ENCODE measurements around the gene ROR2.

ROR2 gene

DNA sequence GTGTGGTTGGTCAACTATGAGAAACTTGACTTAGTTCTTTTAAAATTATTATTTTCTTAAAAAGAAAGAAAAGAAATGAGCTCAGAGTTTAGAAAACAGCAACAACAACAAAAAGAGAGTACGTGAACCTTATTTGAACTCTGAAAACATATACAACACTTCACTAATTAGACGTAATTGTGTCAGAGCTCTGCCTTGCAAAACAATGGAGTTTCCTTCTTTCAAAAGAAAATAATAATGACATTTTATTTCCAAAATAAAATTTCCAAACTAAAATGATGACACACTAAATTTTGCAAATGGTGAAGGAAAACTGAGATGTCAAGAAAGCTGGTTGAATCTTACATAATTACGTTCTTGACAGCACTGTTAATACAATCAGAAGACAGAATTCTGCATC, 15.4 kb downstream of the ROR2 start:
- TF ChIP-seq FOXP2 (optimal IDR thresholded peaks at IDR 0.05; ENCODE audit: borderline replicate concordance, extremely low read depth, extremely low read length, insufficient read depth) (no peak), TAF1 (IDR thresholded peaks at IDR 0.05; ENCODE audit: borderline replicate concordance, insufficient read depth, low read length) (no peak)
- TF ChIP-seq, protein P1, sequence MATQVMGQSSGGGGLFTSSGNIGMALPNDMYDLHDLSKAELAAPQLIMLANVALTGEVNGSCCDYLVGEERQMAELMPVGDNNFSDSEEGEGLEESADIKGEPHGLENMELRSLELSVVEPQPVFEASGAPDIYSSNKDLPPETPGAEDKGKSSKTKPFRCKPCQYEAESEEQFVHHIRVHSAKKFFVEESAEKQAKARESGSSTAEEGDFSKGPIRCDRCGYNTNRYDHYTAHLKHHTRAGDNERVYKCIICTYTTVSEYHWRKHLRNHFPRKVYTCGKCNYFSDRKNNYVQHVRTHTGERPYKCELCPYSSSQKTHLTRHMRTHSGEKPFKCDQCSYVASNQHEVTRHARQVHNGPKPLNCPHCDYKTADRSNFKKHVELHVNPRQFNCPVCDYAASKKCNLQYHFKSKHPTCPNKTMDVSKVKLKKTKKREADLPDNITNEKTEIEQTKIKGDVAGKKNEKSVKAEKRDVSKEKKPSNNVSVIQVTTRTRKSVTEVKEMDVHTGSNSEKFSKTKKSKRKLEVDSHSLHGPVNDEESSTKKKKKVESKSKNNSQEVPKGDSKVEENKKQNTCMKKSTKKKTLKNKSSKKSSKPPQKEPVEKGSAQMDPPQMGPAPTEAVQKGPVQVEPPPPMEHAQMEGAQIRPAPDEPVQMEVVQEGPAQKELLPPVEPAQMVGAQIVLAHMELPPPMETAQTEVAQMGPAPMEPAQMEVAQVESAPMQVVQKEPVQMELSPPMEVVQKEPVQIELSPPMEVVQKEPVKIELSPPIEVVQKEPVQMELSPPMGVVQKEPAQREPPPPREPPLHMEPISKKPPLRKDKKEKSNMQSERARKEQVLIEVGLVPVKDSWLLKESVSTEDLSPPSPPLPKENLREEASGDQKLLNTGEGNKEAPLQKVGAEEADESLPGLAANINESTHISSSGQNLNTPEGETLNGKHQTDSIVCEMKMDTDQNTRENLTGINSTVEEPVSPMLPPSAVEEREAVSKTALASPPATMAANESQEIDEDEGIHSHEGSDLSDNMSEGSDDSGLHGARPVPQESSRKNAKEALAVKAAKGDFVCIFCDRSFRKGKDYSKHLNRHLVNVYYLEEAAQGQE (IDR thresholded peaks at IDR 0.05; ENCODE audit: insufficient read depth in 1 of 2, low read depth in 2 of 2, low read length in 2 of 2) = no peak

DNA sequence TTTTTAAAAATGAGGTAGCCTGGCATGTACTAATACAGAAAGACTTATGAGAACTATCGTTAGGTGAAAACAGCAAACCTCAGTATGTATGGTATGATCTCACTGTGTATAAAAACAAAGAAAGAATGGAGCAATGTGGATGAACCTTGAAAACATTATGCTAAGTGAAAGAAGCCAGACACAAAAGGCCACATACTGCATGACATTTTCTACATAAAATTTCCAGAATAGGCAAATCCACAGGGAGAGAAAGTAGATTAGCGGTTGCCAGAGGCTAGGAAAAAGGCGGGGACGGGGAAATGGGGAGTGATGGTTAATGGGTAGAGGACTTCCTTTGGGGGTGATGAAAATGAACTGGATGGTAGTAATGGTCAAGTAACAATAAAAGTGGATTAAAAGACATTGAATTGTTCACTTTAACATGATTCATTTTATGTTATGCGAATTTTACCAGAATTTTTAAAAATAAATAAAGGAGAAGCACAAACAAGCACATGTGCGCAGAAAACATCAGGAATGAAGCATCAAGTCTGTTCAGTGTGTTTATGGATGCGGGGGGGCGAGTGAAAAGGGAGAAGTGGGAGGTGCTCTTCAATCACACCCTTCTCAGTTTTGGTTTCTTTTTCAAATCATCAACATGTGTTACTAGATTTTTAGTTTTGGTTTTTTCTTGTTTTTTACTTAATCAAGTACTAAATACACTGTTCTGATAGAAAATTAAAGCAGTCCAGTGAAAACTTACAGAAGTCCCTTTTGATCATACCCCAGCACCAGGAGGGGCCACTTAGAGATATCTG, 16.3 kb downstream of the ROR2 start:
- no peak for TF ChIP-seq SIN3A (IDR thresholded peaks at IDR 0.05; ENCODE audit: borderline replicate concordance, insufficient read depth, low read length)
- no peak for TF ChIP-seq TAF1 (IDR thresholded peaks at IDR 0.05; ENCODE audit: borderline replicate concordance, insufficient read depth, low read length)
- TF ChIP-seq, protein P1 (IDR thresholded peaks at IDR 0.05; ENCODE audit: insufficient read depth in 1 of 2, low read depth in 2 of 2, low read length in 2 of 2) = no peak
- TF ChIP-seq POLR2AphosphoS5 (IDR thresholded peaks at IDR 0.05; ENCODE audit: low read depth, low read length) = no peak
- no peak for TF ChIP-seq FOXP2 (optimal IDR thresholded peaks at IDR 0.05; ENCODE audit: borderline replicate concordance, extremely low read depth, extremely low read length, insufficient read depth)

DNA sequence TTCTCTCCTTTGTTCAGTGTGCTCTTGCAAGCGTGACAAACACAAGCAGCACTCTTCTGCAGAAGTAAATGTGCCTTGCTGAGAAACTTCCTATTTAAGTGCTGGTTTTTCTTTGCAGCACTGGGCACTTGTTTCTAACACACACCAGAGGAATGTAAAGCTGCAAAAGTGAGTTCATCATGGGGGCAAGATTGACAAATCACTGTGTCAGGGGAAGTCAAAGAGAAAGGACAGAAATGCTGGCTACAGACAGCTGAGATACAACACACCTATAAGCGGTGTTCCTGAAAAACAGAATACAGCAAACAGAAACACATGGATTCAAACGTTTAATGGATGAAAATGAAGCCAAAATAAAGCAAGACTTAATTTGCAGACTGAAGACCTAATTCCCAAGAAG, 19.6 kb downstream of the ROR2 start:
- TF ChIP-seq FOXP2 (optimal IDR thresholded peaks at IDR 0.05; ENCODE audit: borderline replicate concordance, extremely low read depth, extremely low read length, insufficient read depth) (no peak), POLR2AphosphoS5 (IDR thresholded peaks at IDR 0.05; ENCODE audit: low read depth, low read length) (no peak), SIN3A (IDR thresholded peaks at IDR 0.05; ENCODE audit: borderline replicate concordance, insufficient read depth, low read length) (no peak), TAF1 (IDR thresholded peaks at IDR 0.05; ENCODE audit: borderline replicate concordance, insufficient read depth, low read length) (no peak)
- TF ChIP-seq, protein P1 (IDR thresholded peaks at IDR 0.05; ENCODE audit: insufficient read depth in 1 of 2, low read depth in 2 of 2, low read length in 2 of 2) = no peak

DNA sequence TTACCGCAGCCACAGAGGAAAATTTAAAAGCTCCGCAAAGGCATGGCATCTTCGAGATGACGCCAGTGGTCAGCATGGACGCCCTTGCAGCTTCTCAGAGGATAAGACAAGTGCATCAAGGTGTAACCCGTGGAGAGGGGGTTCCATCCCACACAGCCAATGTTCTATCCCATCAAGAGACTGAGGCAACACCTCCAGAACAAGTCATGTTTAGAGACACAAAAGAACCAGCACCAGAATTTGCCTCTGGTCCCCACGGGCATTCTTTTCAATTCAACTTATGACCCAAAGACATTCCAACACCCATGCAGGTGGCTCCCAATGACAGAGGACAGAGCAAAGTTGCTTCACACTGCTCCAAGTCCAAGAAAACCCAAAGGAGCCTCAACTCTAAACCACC, 20.7 kb downstream of the ROR2 start:
- TF ChIP-seq FOXP2 (optimal IDR thresholded peaks at IDR 0.05; ENCODE audit: borderline replicate concordance, extremely low read depth, extremely low read length, insufficient read depth) (no peak), SIN3A (IDR thresholded peaks at IDR 0.05; ENCODE audit: borderline replicate concordance, insufficient read depth, low read length) (no peak), TAF1 (IDR thresholded peaks at IDR 0.05; ENCODE audit: borderline replicate concordance, insufficient read depth, low read length) (no peak), POLR2AphosphoS5 (IDR thresholded peaks at IDR 0.05; ENCODE audit: low read depth, low read length) (no peak)
- TF ChIP-seq, protein P1 (IDR thresholded peaks at IDR 0.05; ENCODE audit: insufficient read depth in 1 of 2, low read depth in 2 of 2, low read length in 2 of 2) = no peak
